IMR-90 (cell line): ENCODE data around the gene PRR33. TPM values are rescaled to one million over a fixed set of nuclear protein-coding genes. Genes with fewer than 3 reads are reported as not detected.

ENCODE experiments used
- ATAC-seq: fragments of 200-7000 bp; cut with Tn5 transposase; 2 replicates; pipeline ENCODE4 v1.9.1; 2020; ENCODE audit warnings: low read depth, mild to moderate bottlenecking, moderate library complexity
- BruUV-seq: library from RNA; stranded (reverse); fragments of 400-500 nt; replicated peaks from 2 replicates; lab custom pipeline; 2021; lab: Mats Ljungman, UMichigan
- CTCF ChIA-PET: fragments of 300-600 bp; formaldehyde crosslinking; extraction: SDS; loops from one replicate; lab custom pipeline; 2021; ENCODE audit warnings: antibody characterized with exemption; lab: Yijun Ruan, JAX
- POLR2A ChIA-PET: fragments of 300-600 bp; sonication (Branson Sonifier 250); formaldehyde crosslinking; loops from one replicate; lab custom pipeline; 2022; ENCODE audit warnings: antibody characterized with exemption; ENCODE audit not compliant: unreplicated experiment; lab: Charles Lee
- DNase-seq: peaks from one replicate; pipeline ENCODE4 v3.0.0; 2013
- H2AFZ ChIP-seq: replicated peaks from 2 replicates; pipeline ENCODE3; 2013; ENCODE audit warnings: low read length, mild to moderate bottlenecking; ENCODE audit not compliant: poor library complexity
- H2AK5ac ChIP-seq: 2 replicates; pipeline ENCODE4 v1.6.1; 2013; ENCODE audit warnings: low read depth, low read length, inconsistent platforms
- H2AK9ac ChIP-seq: replicated peaks from 2 replicates; pipeline ENCODE3; 2013; ENCODE audit warnings: mild to moderate bottlenecking, low read depth, low read length, moderate library complexity; ENCODE audit not compliant: poor library complexity
- H2BK120ac ChIP-seq: 2 replicates; pipeline ENCODE4 v1.6.1; 2013; ENCODE audit warnings: low read depth, low read length, inconsistent platforms
- H2BK15ac ChIP-seq: 3 replicates; pipeline ENCODE4 v1.6.1; 2013; ENCODE audit warnings: low read depth, low read length, inconsistent platforms
- H2BK20ac ChIP-seq: 2 replicates; pipeline ENCODE4 v1.6.1; 2013; ENCODE audit warnings: low read depth, mild to moderate bottlenecking, inconsistent platforms, low read length, moderate library complexity
- H2BK5ac ChIP-seq: 2 replicates; pipeline ENCODE4 v1.6.1; 2013; ENCODE audit warnings: mild to moderate bottlenecking, low read depth, low read length, inconsistent platforms; ENCODE audit not compliant: poor library complexity, severe bottlenecking
- H3K14ac ChIP-seq: replicated peaks from 2 replicates; pipeline ENCODE4 v1.6.1; 2013; ENCODE audit warnings: low read depth, low read length, inconsistent platforms
- H3K18ac ChIP-seq: 2 replicates; pipeline ENCODE4 v1.6.1; 2013; ENCODE audit warnings: low read depth, low read length, control low read depth
- H3K23ac ChIP-seq: 2 replicates; pipeline ENCODE4 v1.6.1; 2013; ENCODE audit warnings: low read depth, low read length, inconsistent platforms
- H3K27ac ChIP-seq: 2 replicates; pipeline ENCODE4 v1.5.1; 2013; ENCODE audit warnings: mild to moderate bottlenecking, control low read depth, low read length; ENCODE audit not compliant: insufficient read depth
- H3K27me3 ChIP-seq: 2 replicates; pipeline ENCODE4 v1.6.1; 2013; ENCODE audit warnings: low read length; ENCODE audit not compliant: control insufficient read depth, insufficient read depth
- H3K36me3 ChIP-seq: 2 replicates; pipeline ENCODE4 v1.6.1; 2013; ENCODE audit warnings: low read length, mixed read lengths; ENCODE audit not compliant: control insufficient read depth, insufficient read depth
- H3K4ac ChIP-seq: 2 replicates; pipeline ENCODE4 v1.6.1; 2013; ENCODE audit warnings: low read depth, low read length, inconsistent platforms
- H3K4me1 ChIP-seq: 2 replicates; pipeline ENCODE4 v1.6.1; 2013; ENCODE audit warnings: low read length, mixed read lengths; ENCODE audit not compliant: control insufficient read depth, insufficient read depth
- H3K4me2 ChIP-seq: 2 replicates; pipeline ENCODE4 v1.6.1; 2013; ENCODE audit warnings: low read depth, mild to moderate bottlenecking, control low read depth, low read length, moderate library complexity
- H3K4me3 ChIP-seq: 2 replicates; pipeline ENCODE4 v1.5.1; 2013; ENCODE audit warnings: low read depth, mild to moderate bottlenecking, control low read depth, low read length, moderate library complexity; ENCODE audit not compliant: insufficient read depth
- H3K56ac ChIP-seq: 2 replicates; pipeline ENCODE4 v1.6.1; 2013; ENCODE audit warnings: low read length, inconsistent platforms; ENCODE audit not compliant: insufficient read depth; ENCODE audit errors: extremely low read depth
- H3K79me1 ChIP-seq, 2 experiments: 2 replicates each; pipeline ENCODE4 v1.6.1; 2013; ENCODE audit warnings: low read length in 2 of 2, inconsistent platforms in 1 of 2, low read depth in 1 of 2
- H3K9ac ChIP-seq: 2 replicates; pipeline ENCODE4 v1.6.1; 2013; ENCODE audit warnings: low read depth, low read length, control low read depth
- H3K9me1 ChIP-seq: 2 replicates; pipeline ENCODE4 v1.6.1; 2013; ENCODE audit warnings: low read length, inconsistent platforms; ENCODE audit not compliant: insufficient read depth
- H3K9me3 ChIP-seq: 2 replicates; pipeline ENCODE4 v1.6.1; 2013; ENCODE audit warnings: low read length; ENCODE audit not compliant: control insufficient read depth, insufficient read depth
- H4K20me1 ChIP-seq: 2 replicates; pipeline ENCODE4 v1.6.1; 2013; ENCODE audit warnings: low read length, inconsistent platforms; ENCODE audit not compliant: insufficient read depth
- H4K5ac ChIP-seq: 2 replicates; pipeline ENCODE4 v1.6.1; 2013; ENCODE audit warnings: mild to moderate bottlenecking, low read depth, low read length, control low read depth
- H4K8ac ChIP-seq, 2 experiments: 2 replicates each; pipeline ENCODE4 v1.6.1; 2013; ENCODE audit warnings: low read depth in 2 of 2, low read length in 2 of 2, control low read depth in 1 of 2, inconsistent platforms in 1 of 2
- H4K91ac ChIP-seq: 2 replicates; pipeline ENCODE4 v1.6.1; 2013; ENCODE audit warnings: low read depth, low read length, inconsistent platforms; ENCODE audit not compliant: insufficient read depth
- CEBPB ChIP-seq: IDR thresholded peaks from 2 replicates; pipeline ENCODE4 v1.6.1; 2012; ENCODE audit warnings: low read depth, low read length, improper control_type of control experiment
- CHD1 ChIP-seq: IDR thresholded peaks from 2 replicates; pipeline ENCODE4 v1.6.1; 2012; ENCODE audit warnings: low read depth, low read length, improper control_type of control experiment
- ELK1 ChIP-seq: fragments of 150-350 bp; IDR thresholded peaks from 2 replicates; pipeline ENCODE4 v1.6.1; 2016; ENCODE audit warnings: low read depth, mild to moderate bottlenecking, low read length, moderate library complexity, borderline replicate concordance
- MAFK ChIP-seq: IDR thresholded peaks from 2 replicates; pipeline ENCODE4 v1.6.1; 2012; ENCODE audit warnings: low read depth, low read length, improper control_type of control experiment
- MAZ ChIP-seq: IDR thresholded peaks from 2 replicates; pipeline ENCODE4 v1.6.1; 2012; ENCODE audit warnings: low read depth, mild to moderate bottlenecking, low read length, improper control_type of control experiment, moderate library complexity, borderline replicate concordance
- MXI1 ChIP-seq: IDR thresholded peaks from 2 replicates; pipeline ENCODE4 v1.6.1; 2012; ENCODE audit warnings: low read depth, mild to moderate bottlenecking, low read length, moderate library complexity, borderline replicate concordance
- NFE2L2 ChIP-seq: fragments of 150-350 bp; IDR thresholded peaks from 2 replicates; pipeline ENCODE4 v1.6.1; 2016; ENCODE audit warnings: low read depth, mild to moderate bottlenecking, low read length
- RAD21 ChIP-seq: IDR thresholded peaks from 2 replicates; pipeline ENCODE4 v1.6.1; 2012; ENCODE audit warnings: low read length, improper control_type of control experiment
- RCOR1 ChIP-seq: IDR thresholded peaks from 2 replicates; pipeline ENCODE4 v1.6.1; 2012; ENCODE audit warnings: mild to moderate bottlenecking, low read length, improper control_type of control experiment; ENCODE audit not compliant: insufficient replicate concordance
- RFX5 ChIP-seq: IDR thresholded peaks from 2 replicates; pipeline ENCODE4 v1.8.0; 2012; ENCODE audit warnings: low read depth, mild to moderate bottlenecking, low read length, moderate library complexity
- USF2 ChIP-seq: fragments of 150-350 bp; IDR thresholded peaks from 2 replicates; pipeline ENCODE4 v1.6.1; 2017; ENCODE audit warnings: mild to moderate bottlenecking, antibody characterized with exemption, low read length, low read depth
- WGBS, 2 experiments: methylation state at CpG; one replicate each; pipeline versions ENCODE4 v1.1.5 to v1.1.7; 2013; ENCODE audit warnings: missing lambda C conversion rate in 2 of 2; ENCODE audit not compliant: insufficient read length in 1 of 2; ENCODE audit errors: extremely low coverage in 2 of 2; 5-methylcytosine and 5-hydroxymethylcytosine counted together
- dilution Hi-C: fragments of 300-500 bp; cut with HindIII; formaldehyde crosslinking; loops from one replicate; pipeline ENCODE4 v1.14.3; 2018; ENCODE audit warnings: low sequenced_read_pairs; ENCODE audit not compliant: unreplicated experiment
- in situ Hi-C: fragments of 300-500 bp; cut with MboI; formaldehyde crosslinking; loops from 3 replicates; pipeline ENCODE4 v1.14.3; 2019; ENCODE audit warnings: low sequenced_read_pairs, inconsistent platforms, mixed read lengths
- intact Hi-C: fragments of 100-400 bp; cut with micrococcal nuclease; formaldehyde crosslinking; loops from 2 replicates; pipeline ENCODE4 v1.10.0; 2022
- polyA plus RNA-seq, 3 experiments: library from polyadenylated mRNA; depleted of rRNA; stranded (reverse); fragments of >200 nt; gene quantifications; 2 replicates each; pipeline ENCODE4 v1.2.3, GENCODE V29; 2012; ENCODE audit warnings: low replicate concordance in 1 of 3
- total RNA-seq: library from RNA; depleted of rRNA; stranded (reverse); fragments of >200 nt; gene quantifications from 2 replicates; pipeline ENCODE4 v1.2.3, GENCODE V29; 2012

The PRR33 gene
- total and polyA plus RNA-seq, 2 of the 4 experiments (the other 2 are of a cell fraction) = not detected

- no peak for TF ChIP-seq NFE2L2
These were observed 27.0 kb upstream of the PRR33 start (continued) for GRCh38 chr11:1918436-1919315.

GRCh38 chr11:1917523-1918435 lies 26.1 kb upstream of the PRR33 start:
- Histone ChIP-seq H3K18ac (no peak overlapping the region), H3K27me3 (peaks cover 10% of the 10 kb centered on the region), H3K79me1 (no peaks in the 10 kb centered on the region), H3K4me3 (no peak overlapping the region), H3K4me1 (no peaks in the 10 kb centered on the region), H4K91ac (no peak overlapping the region), H2AK5ac (no peak overlapping the region), H3K23ac (no peak overlapping the region), H2BK120ac (no peak overlapping the region), H4K5ac (no peak overlapping the region), H3K27ac (no peak overlapping the region), H3K9me1 (no peaks in the 10 kb centered on the region), H2AK9ac (no peak overlapping the region), H3K14ac (no peak overlapping the region), H3K56ac (no peak overlapping the region), H4K20me1 (no peaks in the 10 kb centered on the region; the same call in 1 of the 2 replicates), H3K9ac (no peak overlapping the region), H2BK20ac (no peak overlapping the region), H3K4ac (no peak overlapping the region), H2BK15ac (no peak overlapping the region), H2AFZ (no peak overlapping the region), H3K4me2 (no peak overlapping the region), H3K36me3 (no peaks in the 10 kb centered on the region), H2BK5ac (no peak overlapping the region), H3K9me3 (no peaks in the 10 kb centered on the region), H4K8ac (no peak overlapping the region)
- 72% methylated on average over 13 of the region's 34 CpGs; no CpG with 5 or more reads in 1 of the 2 experiments for WGBS, 2 experiments
- dilution Hi-C loops = no loop called here
- no peak for ATAC-seq
- intact Hi-C loops = no loop called here
- CTCF ChIA-PET = no interaction called here
- POLR2A ChIA-PET = no interaction called here
- no peak for TF ChIP-seq MXI1
- no peak for TF ChIP-seq NFE2L2
- TF ChIP-seq CHD1 = no peak
- no peak for TF ChIP-seq USF2
- TF ChIP-seq RAD21 = no peak
- no peak for TF ChIP-seq MAFK
- no peak for TF ChIP-seq ELK1
- TF ChIP-seq RFX5 = no peak
- no peak for TF ChIP-seq CEBPB
- TF ChIP-seq RCOR1 = no peak
- no peak for TF ChIP-seq MAZ
- in situ Hi-C loops = no loop called here
- BruUV-seq = no TSS peak
- no peak for DNase-seq
